ENCODE results near the gene SH2D4B.

The SH2D4B gene

DNA sequence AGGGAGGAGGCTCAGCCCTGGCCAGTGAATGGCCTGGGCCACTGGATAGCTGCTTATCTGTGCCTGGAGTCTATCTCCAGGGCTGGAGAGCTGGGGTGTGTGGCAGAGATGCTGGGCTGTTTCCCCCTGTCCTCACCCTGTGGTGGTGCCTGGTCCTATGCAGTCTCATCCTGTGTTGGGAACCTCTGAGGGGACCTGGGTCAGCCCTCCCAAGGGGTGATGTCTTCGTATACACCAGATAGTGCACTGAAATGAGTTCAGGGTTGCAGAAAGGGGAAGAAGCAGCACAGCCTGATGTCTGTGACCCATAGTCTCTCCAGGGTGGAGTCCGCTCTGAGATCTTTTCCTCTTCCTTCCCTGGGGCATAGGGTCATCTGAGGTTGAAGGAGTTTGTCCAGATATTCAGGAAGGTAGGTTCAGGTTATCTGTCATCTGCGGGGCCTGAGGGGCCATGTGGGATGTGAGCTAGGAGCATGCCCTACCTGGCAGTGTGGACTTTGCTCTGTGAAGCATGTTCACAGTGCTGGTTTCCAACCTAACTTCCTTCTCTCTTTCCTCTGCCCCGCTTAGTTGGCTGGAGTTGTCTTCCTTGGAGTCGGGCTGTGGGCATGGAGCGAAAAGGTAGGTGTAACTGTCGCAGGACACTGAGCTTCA lies 33.4 kb upstream of the SH2D4B start:
- DNase-seq (ENCODE audit: low read depth) = no peak

DNA sequence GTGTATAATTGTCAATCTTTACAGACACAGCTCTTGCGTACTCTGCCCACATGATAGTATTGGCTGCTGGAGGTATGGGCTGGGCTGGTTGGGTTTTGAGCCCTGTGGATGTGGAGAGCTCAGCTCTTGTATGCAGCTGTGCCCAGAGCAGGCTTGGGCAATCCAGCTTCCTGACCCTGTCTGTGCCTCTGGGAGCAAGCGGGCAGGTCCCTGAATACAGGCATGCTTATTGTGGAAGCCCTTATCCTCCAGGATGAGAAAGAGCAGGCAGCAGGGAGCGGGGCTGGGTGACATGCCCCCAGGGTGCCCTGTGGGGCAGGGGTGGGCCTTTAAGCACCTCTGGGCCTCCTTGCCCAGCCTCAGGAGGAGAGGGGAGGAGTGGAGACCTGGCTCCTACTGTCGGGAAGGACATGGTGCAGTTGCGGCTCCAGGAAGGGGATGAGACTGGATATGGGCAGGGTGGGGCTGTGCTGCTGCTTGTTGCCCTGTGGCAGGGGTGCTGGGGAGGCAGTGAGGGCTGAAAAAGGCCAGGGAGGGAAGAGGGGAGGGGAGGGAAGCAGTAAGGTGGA lies 32.7 kb upstream of the SH2D4B start:
- no peak for DNase-seq (ENCODE audit: low read depth)

DNA sequence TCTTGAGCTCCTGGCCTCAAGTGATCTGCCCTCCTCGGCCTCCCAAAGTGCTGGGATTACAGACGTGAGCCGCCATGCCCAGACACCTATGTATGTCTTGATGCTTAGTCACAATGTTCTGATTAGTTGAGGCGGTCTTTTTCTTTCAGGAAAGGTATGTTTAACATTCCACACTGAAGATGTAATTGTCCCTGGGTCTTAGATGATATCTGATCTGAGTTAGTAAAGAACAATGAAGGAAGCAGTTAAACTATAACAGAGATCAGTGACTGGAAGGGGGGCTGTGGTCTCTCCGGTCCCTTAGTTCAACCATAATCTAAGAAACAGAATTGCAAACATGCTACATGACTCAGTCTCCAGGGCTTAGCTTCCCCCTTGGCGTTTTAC lies 31.5 kb upstream of the SH2D4B start:
- DNase-seq (ENCODE audit: low read depth) = no peak

DNA sequence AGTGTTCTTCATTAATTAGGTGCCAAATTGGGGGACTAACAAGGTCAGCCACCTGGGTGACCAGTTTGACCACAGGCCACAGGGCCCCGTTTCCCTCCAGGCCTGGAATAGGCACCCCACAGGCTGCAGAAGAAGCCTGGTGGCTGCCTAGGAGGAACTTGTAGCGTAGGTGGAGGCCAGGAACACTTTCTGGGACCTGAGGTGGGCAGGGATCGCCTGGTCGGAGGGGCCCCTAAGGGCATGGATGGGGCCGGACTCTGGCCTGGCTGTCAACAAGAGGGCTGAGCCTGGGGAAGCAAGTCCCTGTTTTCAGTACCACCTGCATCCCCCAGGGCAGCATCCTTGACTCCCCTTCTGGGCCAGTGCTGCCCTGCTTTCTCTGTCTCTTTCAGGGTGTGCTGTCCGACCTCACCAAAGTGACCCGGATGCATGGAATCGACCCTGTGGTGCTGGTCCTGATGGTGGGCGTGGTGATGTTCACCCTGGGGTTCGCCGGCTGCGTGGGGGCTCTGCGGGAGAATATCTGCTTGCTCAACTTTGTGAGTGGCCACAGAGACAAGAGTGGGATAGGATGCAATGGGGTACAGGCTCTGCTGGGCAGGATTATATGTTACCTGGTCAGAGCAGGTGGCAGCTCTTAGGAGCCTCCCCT lies 30.7 kb upstream of the SH2D4B start:
- no peak for DNase-seq (ENCODE audit: low read depth)

DNA sequence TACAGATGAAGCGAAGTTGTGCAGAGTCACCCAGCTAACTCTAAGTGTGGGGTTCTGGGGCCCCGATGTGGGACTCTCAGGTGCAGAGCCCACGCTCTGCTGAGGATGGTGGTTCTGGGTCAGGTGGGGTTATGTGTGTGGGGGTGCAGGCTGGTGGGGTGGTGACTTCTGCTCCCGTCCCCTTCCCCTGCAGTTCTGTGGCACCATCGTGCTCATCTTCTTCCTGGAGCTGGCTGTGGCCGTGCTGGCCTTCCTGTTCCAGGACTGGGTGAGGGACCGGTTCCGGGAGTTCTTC lies 28.6 kb upstream of the SH2D4B start:
- DNase-seq (ENCODE audit: low read depth) = no peak

DNA sequence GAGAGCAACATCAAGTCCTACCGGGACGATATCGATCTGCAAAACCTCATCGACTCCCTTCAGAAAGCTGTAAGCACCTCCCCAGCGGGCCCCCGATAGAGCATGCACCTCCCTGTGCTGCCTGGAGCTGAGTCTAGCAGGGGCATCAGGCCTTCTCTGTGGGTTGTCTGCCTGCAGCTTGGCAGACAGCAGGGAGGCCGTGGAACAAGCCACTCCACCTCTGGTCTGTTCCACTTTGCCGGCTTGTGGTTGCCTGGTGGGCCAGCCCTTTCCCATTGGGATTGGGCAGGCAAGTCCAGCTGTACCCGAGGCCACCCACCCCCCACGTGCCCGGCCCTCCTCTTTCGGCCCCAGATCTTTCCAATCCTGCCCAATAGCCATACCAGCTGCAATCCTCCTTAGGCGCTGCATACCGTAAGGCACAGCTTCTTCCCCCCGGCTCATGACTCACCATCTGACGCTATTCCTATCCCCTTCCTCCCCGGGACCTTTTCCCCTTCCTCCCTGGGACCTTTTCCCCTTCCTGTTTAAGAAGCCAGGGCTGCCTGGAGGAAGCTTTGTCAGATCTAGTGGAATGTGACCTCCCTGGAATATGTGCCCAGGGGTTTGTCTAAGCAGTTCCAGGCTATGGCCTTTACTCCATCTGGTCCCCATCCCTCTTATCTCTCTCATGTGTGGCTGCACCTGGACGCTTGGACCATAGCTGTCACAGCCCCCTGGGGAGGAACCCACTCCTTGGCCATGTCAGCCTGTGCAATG lies 28.1 kb upstream of the SH2D4B start:
- no peak for DNase-seq (ENCODE audit: low read depth)

DNA sequence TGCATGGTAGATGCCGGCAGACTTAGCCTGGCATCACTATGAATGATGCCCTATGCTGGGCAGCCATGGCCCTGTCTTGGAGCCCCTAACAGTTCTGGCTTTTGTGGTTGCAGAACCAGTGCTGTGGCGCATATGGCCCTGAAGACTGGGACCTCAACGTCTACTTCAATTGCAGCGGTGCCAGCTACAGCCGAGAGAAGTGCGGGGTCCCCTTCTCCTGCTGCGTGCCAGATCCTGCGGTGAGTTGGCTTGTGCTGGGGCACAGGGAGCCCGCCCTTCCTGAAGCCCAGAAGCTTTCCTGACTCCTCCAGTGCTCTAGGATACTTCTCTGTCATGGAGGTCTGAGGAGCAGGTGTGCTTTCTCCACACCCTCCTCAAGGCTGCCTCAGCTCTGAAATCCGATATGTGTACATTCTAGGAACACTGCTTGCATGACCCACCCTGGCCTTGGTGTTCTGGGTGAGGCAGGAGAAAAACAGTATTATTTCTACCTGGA lies 25.6 kb upstream of the SH2D4B start:
- DNase-seq (ENCODE audit: low read depth) = no peak

DNA sequence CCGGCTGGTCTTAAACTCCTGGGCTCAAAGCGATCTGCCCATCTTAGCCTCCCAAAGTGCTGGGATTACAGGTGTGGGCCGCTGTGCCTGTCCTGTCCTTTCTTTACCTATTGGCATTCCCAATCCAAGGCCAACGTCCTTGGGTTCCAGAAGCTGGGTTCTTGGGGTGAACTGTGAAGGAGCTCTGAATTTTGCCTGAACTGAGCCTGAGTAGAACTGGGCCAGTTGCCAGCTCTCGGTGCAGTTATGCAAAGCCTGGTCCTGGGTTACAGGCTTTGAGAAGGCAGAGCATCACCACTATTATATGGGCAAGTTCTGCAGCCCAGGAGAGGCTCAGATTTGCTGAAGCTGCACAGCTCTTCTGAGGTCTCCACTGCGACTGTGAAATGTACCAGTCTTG lies 24.6 kb upstream of the SH2D4B start:
- DNase-seq (ENCODE audit: low read depth) = no peak

DNA sequence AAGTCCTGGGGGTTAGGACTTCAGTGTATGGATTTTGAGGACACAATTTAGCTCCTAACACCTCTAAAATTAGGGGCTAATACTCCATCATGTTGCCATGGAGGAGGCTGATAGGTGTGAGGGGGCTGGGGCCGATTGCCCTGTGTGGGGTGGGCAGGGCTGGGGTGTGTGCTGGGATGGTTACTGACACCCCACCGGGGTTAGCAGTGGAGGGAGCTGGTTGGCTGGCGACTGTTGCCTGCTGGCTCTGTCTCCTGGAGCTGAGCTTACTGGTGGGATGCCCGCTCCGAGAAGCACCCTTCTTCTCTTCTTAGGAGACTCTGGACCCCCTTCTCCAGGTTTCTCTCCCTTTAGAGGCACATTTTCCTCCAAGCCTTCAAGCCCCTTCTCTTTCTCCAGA lies 22.2 kb upstream of the SH2D4B start:
- no peak for DNase-seq (ENCODE audit: low read depth)

DNA sequence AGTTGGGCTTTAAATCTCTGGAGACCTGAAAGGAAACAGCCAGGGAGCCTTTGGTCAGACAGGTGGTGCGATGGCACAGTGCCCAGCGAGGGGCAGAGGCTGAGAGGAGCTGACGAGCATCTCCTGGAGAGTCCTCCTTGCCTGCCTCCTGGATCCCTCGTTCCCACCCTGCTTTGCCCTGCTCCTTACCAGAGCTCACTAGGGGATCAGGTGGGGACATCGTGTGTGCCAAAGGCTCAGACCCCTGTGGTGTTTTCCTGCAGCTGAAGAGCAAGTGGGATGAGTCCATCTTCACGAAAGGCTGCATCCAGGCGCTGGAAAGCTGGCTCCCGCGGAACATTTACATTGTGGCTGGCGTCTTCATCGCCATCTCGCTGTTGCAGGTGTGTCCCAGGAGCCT lies 21.8 kb upstream of the SH2D4B start:
- no peak for DNase-seq (ENCODE audit: low read depth)

DNA sequence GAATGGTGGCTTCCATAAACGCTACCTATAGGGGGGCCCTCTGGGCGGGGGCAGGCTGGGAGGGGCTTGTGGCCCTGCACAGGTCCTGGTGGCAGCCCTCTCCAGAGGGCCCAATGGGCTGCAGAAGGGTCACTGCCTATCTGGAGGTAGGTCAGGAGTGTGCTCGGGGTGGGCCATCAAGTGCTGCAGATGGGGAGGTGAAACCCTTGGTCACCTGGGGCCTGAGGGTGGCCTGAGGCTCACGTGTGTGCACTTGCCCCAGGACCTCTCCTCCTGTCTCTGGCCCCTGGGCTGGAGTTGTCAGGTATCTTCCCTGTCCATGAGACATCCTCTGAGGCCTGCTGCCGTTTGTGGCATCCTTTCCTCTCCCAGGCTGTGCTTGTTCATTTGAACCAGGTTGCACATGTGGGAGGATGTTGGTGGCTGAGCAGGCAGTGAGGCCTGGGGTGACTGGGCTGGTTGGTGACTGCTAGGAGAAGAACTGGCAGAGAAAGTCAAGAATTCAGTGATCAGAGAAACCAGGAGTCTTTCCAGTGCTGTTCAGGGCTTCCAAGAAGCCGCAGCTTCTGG lies 21.1 kb upstream of the SH2D4B start:
- no peak for DNase-seq (ENCODE audit: low read depth)

DNA sequence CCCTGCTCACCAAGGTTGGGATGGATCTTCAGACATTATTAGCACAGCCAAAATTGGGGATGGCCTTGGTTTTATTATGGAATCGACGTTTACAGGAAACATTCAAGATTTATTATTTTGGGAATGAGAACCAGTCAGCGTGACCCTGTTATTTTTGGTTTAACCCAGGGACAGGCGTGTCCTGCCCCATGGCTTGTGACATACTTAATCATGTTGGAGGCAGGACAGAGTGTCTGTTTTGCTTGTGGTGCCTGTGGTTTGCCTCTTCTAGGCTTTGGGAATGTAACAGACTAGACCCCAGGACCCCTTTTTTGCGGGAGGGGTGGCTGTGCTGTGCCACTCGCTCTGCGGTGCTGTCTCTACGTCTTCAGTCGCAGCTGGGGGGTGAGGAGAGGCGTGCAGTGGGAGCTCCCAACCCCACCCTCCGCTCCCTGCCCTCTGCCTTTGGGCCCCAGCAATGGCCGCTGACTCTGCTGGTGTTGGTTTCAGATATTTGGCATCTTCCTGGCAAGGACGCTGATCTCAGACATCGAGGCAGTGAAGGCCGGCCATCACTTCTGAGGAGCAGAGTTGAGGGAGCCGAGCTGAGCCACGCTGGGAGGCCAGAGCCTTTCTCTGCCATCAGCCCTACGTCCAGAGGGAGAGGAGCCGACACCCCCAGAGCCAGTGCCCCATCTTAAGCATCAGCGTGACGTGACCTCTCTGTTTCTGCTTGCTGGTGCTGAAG lies 20.1 kb upstream of the SH2D4B start:
- no peak for DNase-seq (ENCODE audit: low read depth)

DNA sequence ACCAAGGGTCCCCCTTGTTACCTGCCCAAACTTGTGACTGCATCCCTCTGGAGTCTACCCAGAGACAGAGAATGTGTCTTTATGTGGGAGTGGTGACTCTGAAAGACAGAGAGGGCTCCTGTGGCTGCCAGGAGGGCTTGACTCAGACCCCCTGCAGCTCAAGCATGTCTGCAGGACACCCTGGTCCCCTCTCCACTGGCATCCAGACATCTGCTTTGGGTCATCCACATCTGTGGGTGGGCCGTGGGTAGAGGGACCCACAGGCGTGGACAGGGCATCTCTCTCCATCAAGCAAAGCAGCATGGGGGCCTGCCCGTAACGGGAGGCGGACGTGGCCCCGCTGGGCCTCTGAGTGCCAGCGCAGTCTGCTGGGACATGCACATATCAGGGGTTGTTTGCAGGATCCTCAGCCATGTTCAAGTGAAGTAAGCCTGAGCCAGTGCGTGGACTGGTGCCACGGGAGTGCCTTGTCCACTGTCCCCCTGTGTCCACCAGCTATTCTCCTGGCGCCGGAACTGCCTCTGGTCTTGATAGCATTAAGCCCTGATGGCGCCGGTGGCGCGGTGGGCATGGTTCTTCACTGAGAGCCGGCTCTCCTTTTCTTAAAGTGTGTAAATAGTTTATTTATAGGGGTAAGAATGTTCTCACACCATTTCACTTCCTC lies 19.4 kb upstream of the SH2D4B start:
- DNase-seq (ENCODE audit: low read depth) = no peak

DNA sequence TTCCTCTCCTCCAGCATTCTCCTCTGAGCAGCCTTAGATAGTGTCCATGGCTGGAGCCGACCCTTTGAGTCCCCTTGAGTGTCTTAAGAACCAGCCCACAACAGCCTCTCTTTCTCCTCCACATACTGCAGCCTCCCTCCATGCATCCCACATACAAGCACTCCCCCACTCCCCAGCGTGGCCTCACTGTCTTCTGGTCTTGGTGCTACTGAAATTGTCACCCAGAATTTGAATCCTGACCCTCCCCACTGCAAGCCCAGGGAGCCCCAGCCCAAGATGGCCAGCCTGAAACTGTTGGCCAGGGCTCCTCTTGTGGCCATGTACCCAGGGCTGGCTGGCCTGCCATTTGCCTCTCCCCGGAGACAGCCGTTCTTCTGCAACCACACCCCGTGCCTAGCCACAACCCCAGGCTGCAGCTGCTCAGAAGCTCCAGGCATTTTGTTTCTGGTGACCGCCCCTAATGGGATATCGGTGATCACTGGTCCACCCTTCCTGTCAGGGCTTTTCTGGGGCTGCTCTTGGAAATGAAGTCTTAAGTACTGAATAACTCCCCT lies 18.8 kb upstream of the SH2D4B start:
- no peak for DNase-seq (ENCODE audit: low read depth)

DNA sequence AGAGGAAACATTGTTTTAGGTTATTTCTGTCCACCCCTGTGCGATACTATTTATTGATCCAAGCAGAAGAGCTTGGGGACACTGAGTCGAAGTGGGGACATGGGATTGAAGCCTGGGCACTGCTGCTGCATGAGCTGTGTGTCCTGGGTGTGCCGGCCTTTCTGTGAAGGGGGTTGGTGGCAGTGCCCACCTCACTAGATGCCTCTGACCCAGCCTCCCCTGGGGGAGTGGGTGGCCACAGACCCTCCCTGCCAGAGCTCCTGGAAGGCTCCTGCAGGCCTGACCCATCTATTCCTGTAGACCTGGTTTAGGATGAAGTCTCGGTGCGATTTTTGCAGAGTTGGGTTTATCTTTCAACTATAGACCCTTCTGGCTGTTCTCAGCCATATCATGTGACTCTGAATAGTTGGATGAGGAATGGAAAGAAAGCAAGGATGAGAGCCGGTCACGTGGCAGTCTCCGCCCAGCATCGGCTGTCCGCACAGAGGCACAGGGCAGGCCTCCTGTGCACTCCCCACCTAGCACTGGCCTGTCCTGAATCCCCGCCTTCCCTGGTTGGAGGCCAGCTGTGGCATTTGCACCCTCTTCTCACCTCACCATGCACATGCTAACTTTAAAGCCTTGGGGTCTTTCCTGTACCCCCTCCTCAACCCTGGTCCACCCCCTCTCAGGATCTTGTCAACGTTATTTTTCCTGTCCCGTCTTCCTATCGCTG lies 17.6 kb upstream of the SH2D4B start:
- DNase-seq (ENCODE audit: low read depth) = no peak

DNA sequence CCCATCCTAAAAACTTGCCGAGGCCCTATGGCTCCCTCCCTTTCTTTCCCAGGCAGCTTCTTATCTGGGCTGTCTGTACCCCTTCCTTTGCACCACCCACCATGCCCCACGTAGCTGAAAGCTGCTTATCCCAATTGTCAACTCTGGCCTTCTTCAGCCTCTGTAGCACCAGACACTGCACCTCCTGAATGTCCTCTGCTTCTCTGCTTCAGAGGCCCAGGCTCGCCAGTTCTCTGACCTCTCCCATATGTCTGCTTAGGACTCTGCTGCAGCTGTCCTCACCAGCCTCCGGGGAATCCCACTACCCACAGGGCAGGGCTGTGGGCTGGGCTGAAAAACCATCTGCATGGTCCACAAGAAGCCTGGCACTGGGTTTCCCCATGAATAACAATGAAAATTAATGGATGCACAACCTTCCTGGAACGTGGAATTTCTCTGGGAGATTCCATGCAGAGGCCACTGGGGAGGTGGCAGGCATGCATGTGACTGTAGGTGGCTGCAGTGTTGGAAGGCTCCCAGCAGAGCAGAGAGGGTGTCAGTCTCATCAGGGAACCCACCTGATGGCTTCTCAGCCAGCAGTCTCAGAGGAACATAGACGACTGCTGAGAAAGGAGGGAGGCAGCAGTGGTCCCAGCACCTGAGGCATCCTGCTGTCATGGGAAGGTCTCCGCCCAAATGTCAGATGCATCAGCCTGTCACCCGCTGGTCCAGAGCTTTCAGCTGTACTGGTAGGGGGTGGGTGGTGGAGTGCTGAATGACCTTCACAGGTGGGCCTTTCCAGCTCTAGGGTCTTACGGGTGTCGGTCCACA lies 16.8 kb upstream of the SH2D4B start:
- no peak for DNase-seq (ENCODE audit: low read depth)

DNA sequence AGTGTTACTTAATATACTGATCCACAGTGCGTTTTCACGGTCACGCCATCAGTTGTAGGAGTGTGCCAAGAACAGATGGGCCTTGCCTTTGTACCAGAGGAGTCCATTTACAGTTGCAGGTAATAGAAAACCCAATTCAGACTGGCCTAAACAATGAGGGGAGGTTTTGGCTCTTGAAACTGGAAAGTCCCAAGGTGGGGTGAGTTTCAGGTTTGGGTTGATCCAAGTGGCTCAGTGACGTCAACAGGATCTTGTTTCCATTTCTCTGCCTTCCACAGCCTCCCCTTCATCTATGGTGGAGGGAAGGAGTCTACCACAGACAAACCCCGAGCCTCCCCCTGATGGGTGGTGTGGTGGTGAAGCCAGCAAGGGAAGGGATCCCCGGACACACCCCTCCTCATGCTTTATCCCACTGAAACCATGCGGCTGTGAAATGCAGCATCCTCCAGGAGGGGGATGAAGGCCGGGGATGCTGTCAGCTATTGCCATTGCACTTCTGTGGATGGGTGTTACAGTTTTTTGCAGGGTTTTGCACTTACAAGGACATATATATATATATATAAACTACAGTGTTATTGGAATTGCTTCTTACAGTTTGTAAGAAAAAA lies 14.8 kb upstream of the SH2D4B start:
- DNase-seq (ENCODE audit: low read depth) = no peak

DNA sequence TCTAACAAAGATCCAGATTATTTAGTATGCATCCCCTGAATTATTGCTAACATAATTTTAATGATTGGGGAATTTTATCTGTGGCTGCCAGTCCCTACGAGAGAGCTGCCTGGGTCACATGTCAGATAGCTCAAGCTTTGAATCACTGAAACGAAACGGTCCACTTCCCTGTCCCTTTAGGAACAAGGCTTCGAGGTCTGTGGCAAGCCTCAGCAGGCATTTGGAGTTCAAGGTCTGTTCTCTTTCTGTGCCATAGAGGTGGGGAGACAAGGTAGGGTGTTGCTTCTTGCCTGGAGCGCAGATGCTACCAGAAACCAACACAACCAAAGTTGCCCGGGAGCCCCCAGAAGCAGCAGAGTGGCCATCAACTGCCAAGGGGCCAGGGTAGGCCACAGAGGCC lies 13.9 kb upstream of the SH2D4B start:
- DNase-seq (ENCODE audit: low read depth) = no peak

DNA sequence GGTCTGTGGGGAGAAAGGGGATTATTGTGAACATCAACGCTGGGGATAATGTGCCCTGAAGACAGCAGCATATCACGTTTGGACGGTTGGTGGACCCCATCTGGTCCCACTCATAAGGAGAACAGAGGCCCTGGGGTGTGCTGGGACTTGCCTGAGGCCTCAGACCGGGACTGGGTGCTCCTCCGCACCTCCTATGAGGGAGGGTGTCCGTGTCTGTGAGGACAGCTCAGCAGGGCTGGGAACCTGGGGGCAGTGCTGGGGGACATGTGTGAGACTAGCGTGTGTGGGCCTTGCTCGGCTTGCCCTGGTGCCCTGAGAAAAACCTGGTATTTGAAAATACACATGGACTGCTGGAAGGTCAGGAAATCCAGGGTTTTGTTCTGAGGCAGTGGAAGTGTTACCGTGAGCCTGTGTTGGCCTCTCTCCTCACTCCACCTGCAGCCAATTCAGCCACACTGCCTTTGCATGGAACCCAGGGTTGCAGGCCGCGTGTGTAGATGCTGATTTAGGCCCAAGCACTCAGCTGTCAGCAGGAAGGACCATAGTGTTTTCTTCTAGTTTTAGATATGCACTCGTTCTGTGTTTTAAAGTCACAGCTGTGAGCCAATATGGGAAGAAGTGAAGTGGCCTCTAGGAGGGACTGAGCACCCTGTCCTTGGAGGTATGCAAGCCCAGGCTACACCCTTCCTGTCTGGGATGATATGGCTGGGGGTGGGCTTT lies 13.4 kb upstream of the SH2D4B start:
- DNase-seq (ENCODE audit: low read depth) = no peak

All from GM04503 (cell line).